Measurements from ENCODE around the gene GLT1D1.
"Not testable (repeated sequence)": the region's sequence is repeated elsewhere in the genome, so short reads cannot be mapped to it uniquely, and the experiment has no call there.

The GLT1D1 gene

DNA sequence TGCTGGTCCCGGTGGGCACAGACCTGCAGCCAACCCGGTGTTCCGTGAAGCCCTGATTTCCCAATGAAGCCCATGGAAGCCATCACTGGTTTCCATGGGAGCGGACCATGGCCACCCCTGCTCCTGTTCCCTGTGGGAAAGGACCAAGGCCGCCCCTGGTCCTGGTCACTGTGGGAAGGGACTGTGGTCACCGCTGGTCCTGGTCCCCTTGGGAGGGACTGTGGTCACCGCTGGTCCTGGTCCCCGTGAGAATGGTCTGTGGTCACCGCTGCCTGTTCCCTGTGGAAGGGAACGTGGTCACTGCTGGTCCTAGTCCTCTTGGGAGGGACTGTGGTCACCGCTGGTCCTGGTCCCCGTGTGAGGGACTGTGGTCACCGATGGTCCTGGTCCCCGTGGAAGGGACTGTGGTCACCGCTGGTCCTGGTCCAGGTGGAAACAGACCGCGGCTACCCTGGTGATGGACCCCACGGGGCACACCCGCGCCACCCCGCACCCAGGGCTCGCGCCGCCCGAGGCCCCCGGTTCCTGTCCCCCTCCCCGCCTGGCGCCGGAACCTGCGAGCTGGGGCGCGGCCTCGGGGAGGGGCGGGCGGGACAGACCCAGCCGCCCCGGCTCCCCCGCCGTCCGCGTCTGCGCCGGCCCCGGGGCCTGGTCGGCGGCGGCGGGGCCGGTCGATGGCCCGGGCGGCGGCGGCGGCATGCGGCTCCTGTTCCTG lies at the start of gene GLT1D1:
TSS of gene GLT1D1 (plus strand) at position 594 of the 715 bp plus-strand sequence. CDS start at position 698, 104 bp downstream.
- TF ChIP-seq EZH2 (IDR thresholded peaks at IDR 0.05) (no peak), POLR2AphosphoS5 (IDR thresholded peaks at IDR 0.05; ENCODE audit: borderline replicate concordance, low read depth, low read length) (no peak), FOXP2 (optimal IDR thresholded peaks at IDR 0.05; ENCODE audit: control extremely low read depth, extremely low read length, insufficient read depth) (no peak)
- H3K9ac ChIP-seq (ENCODE audit: insufficient read length) = no peak within 1 kb of the TSS
- H3K4me3 ChIP-seq = no peak within 1 kb of the TSS
- no peaks in the 10 kb centered on the region for H3K9me3 ChIP-seq (ENCODE audit: low read depth, low read length)
- no peaks in the 10 kb centered on the region for H3K36me3 ChIP-seq (ENCODE audit: insufficient read depth, low read length)
- DNase-seq (ENCODE audit: low read depth, low spot score) = no peak
- no peak within 1 kb of the TSS for H3K27ac ChIP-seq

DNA sequence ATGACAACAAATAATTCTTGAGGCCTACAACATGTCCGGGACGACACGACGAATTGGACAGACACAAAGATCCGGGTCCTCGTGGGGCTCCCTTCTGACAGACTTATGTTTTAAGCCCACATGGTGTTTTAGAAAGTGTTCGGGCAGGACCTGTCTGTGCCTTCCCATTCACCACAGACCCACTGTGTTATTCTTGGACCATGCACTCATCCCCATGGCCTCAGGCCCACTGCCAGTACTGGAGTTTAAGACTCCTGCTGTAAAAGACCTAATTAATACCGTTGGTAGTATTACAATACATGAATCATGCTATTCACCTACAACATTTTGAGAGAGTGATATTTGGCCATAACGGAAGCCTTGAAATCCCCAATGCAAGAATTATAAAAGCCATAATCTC lies 49.5 kb upstream of the GLT1D1 start:
- H3K9ac ChIP-seq (ENCODE audit: insufficient read length) = no peak overlapping the region
- TF ChIP-seq POLR2AphosphoS5 (IDR thresholded peaks at IDR 0.05; ENCODE audit: borderline replicate concordance, low read depth, low read length) (no peak), FOXP2 (optimal IDR thresholded peaks at IDR 0.05; ENCODE audit: control extremely low read depth, extremely low read length, insufficient read depth) (no peak), EZH2 (IDR thresholded peaks at IDR 0.05) (no peak)
- peaks cover 54% of the 10 kb centered on the region for H3K36me3 ChIP-seq (ENCODE audit: insufficient read depth, low read length)
- no peak for DNase-seq (ENCODE audit: low read depth, low spot score)
- H3K27ac ChIP-seq = no peak overlapping the region
- H3K9me3 ChIP-seq (ENCODE audit: low read depth, low read length) = no peaks in the 10 kb centered on the region
- no peak overlapping the region for H3K4me3 ChIP-seq

DNA sequence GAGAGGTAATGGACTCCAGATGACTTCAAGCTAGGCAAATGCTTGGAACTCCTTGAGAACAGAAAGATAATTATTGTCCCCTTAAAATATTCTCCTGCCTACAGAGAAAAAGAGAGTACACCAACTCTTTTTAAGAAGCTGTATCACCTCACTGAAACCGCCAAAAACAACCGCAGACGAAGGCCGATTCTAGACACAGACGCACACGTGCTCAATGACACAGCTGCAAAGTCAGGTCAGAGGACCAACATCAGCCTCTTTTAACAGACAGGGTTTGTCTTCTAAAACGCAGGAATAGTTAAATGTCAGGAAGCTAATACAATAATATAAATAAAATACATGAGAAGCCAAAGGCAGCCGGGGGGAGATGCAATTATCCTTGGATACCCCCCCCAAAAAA lies 48.5 kb upstream of the GLT1D1 start:
- H3K36me3 ChIP-seq (ENCODE audit: insufficient read depth, low read length) = peaks cover 51% of the 10 kb centered on the region
- no peak for DNase-seq (ENCODE audit: low read depth, low spot score)
- no peak overlapping the region for H3K27ac ChIP-seq
- no peak overlapping the region for H3K9ac ChIP-seq (ENCODE audit: insufficient read length)
- TF ChIP-seq POLR2AphosphoS5 (IDR thresholded peaks at IDR 0.05; ENCODE audit: borderline replicate concordance, low read depth, low read length) = no peak
- no peak for TF ChIP-seq FOXP2 (optimal IDR thresholded peaks at IDR 0.05; ENCODE audit: control extremely low read depth, extremely low read length, insufficient read depth)
- no peak for TF ChIP-seq EZH2 (IDR thresholded peaks at IDR 0.05)
- H3K9me3 ChIP-seq (ENCODE audit: low read depth, low read length) = no peaks in the 10 kb centered on the region
- H3K4me3 ChIP-seq = no peak overlapping the region

DNA sequence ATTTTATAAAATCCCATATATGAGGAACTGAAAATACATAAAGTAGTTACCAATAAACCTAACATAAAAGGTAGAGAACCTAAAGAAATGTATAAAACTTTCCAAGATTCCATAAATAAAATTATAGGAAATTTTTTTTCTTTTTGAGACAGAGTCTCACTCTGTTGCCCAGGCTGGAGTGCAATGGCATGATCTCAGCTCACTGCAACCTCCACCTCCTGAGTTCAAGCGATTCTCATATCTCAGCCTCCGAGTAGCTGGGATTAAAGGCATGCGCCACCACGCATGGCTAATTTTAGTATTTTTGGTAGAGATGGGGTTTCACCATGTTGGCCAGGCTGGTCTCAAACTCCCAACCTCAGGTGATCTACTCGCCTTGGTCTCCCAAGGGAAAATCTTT lies 47.9 kb upstream of the GLT1D1 start:
- H3K36me3 ChIP-seq (ENCODE audit: insufficient read depth, low read length) = peaks cover 47% of the 10 kb centered on the region
- H3K9me3 ChIP-seq (ENCODE audit: low read depth, low read length); DNase-seq (ENCODE audit: low read depth, low spot score); H3K9ac ChIP-seq (ENCODE audit: insufficient read length); H3K27ac ChIP-seq; H3K4me3 ChIP-seq: not testable (repeated sequence)

DNA sequence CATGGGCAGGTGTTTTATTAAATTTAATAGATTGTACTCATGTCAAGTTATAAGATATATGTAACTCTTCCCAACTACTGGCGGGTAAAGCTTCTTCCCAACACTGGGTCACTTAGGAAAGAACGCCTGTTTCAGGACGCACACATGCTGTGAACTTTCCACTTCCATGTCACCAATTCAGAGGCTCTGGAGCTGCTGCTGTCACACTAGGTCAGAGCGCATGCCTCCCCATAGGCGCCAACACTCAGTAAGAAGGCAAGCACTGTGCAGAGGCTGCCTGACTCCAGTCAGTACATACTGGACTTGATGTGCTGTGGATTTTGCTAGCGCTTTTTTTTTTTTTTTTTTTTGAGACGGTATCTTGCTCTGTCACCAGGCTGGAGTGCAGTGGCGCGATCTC lies 46.7 kb upstream of the GLT1D1 start:
- Histone ChIP-seq H3K27ac (no peak overlapping the region), H3K9me3 (ENCODE audit: low read depth, low read length) (no peaks in the 10 kb centered on the region), H3K4me3 (no peak overlapping the region), H3K9ac (ENCODE audit: insufficient read length) (no peak overlapping the region), H3K36me3 (ENCODE audit: insufficient read depth, low read length) (peaks cover 36% of the 10 kb centered on the region)
- no peak for DNase-seq (ENCODE audit: low read depth, low spot score)
- no peak for TF ChIP-seq POLR2AphosphoS5 (IDR thresholded peaks at IDR 0.05; ENCODE audit: borderline replicate concordance, low read depth, low read length)
- no peak for TF ChIP-seq EZH2 (IDR thresholded peaks at IDR 0.05)
- TF ChIP-seq FOXP2 (optimal IDR thresholded peaks at IDR 0.05; ENCODE audit: control extremely low read depth, extremely low read length, insufficient read depth) = no peak

DNA sequence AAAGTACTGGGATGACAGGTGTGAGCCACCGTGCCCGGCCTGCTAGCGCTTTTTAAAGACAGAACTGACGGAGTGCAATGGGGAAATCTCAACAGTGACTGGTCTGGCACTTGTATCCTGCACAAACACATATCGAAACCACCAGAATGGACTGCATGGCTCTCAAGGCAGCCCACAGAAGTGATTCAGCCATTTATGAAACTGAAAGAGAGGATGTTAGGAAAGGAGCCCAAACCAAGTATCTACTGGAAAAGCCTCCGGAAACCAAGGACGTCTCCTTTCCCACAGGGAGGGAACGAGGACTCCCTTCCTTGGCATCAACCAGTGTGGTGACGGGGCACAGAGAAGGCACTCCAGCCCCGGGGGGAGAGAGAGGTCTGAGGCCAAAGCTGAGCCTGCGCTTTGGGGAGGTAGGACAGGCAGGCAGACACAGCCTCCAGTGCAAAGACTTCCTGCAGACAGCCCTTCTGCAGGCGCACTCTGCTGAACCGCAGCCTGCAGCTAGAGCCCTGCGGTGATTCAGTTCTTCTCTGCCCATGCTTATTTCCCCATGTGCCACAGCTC lies 46.0 kb upstream of the GLT1D1 start:
- Histone ChIP-seq H3K9ac (ENCODE audit: insufficient read length) (no peak overlapping the region), H3K4me3 (no peak overlapping the region), H3K36me3 (ENCODE audit: insufficient read depth, low read length) (peaks cover 36% of the 10 kb centered on the region), H3K27ac (no peak overlapping the region), H3K9me3 (ENCODE audit: low read depth, low read length) (no peaks in the 10 kb centered on the region)
- no peak for DNase-seq (ENCODE audit: low read depth, low spot score)
- TF ChIP-seq EZH2 (IDR thresholded peaks at IDR 0.05) = no peak
- TF ChIP-seq POLR2AphosphoS5 (IDR thresholded peaks at IDR 0.05; ENCODE audit: borderline replicate concordance, low read depth, low read length) = no peak
- no peak for TF ChIP-seq FOXP2 (optimal IDR thresholded peaks at IDR 0.05; ENCODE audit: control extremely low read depth, extremely low read length, insufficient read depth)

DNA sequence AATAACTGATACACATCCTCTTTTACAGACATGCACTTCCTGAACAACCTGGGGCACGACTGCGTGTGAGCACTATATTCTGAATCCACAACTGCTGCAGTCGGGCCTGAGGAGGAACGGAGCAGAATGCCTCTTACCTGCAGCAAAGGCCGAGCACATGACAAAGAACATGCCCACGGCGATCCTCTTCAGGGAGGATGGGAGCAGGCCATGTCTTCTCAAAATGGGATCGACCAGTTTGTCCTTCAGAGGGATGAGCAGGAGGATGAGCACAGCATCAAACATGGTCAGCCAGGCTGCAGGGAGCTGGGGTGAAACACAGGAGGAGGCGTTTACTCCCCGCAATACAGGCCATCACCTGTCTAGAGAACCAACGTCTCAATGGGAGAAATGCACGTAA lies 44.6 kb upstream of the GLT1D1 start:
- peaks cover 41% of the 10 kb centered on the region for H3K36me3 ChIP-seq (ENCODE audit: insufficient read depth, low read length)

DNA sequence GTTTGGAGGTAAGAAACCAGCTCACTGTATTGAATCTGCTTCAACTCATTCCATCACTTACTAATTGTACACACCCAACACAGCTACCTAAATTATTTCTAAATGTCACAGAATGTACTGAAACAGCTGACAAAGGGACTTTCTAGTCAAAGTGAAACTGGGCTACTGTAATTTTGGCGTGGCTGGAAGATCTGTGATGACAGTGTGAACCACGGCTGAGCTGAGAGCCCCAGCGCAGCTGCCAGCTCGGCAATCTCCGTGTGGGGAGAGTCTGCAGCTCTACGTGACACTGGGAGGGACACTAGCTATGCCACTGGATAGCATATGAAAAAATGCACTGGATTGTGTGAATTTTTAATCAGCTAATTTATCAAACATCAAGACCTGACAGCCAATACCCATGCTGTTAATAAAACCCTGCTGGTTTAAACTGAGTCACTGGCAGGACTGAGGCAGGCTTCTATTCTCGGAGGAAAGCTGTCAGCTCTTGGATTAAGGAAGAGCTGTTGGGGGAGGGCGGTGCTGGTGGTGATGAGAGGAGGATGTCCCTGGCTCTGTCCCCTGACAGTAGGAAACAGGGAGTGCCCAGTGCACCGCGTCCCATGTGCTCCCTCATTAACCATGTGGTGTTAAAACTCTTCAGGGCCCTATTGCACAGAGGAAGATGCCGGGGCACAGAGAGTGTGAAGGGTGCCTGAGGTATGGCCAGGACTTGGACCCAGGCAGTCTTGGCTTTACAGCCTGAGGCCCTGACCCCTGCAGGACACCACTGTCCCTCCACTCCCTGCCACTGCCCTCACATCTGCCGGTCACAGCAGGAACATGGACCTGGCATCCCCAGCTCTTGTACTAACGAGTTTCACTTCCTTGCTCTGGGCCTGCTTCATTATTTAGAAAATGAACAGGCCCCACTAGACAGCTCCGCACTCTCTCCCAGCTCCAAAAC lies 42.8 kb upstream of the GLT1D1 start:
- peaks cover 37% of the 10 kb centered on the region for H3K36me3 ChIP-seq (ENCODE audit: insufficient read depth, low read length)
- no peak overlapping the region for H3K4me3 ChIP-seq
- H3K9ac ChIP-seq (ENCODE audit: insufficient read length) = no peak overlapping the region
- TF ChIP-seq EZH2 (IDR thresholded peaks at IDR 0.05) (no peak), FOXP2 (optimal IDR thresholded peaks at IDR 0.05; ENCODE audit: control extremely low read depth, extremely low read length, insufficient read depth) (no peak), POLR2AphosphoS5 (IDR thresholded peaks at IDR 0.05; ENCODE audit: borderline replicate concordance, low read depth, low read length) (no peak)
- no peaks in the 10 kb centered on the region for H3K9me3 ChIP-seq (ENCODE audit: low read depth, low read length)
- DNase-seq (ENCODE audit: low read depth, low spot score) = no peak
- H3K27ac ChIP-seq = no peak overlapping the region

More for the DNA sequence above, 44.6 kb upstream of the GLT1D1 start:
- no peaks in the 10 kb centered on the region for H3K9me3 ChIP-seq (ENCODE audit: low read depth, low read length)
- no peak for DNase-seq (ENCODE audit: low read depth, low spot score)
- H3K4me3 ChIP-seq = no peak overlapping the region
- H3K27ac ChIP-seq = no peak overlapping the region
- TF ChIP-seq EZH2 (IDR thresholded peaks at IDR 0.05) = no peak
- no peak for TF ChIP-seq POLR2AphosphoS5 (IDR thresholded peaks at IDR 0.05; ENCODE audit: borderline replicate concordance, low read depth, low read length)
- no peak for TF ChIP-seq FOXP2 (optimal IDR thresholded peaks at IDR 0.05; ENCODE audit: control extremely low read depth, extremely low read length, insufficient read depth)
- H3K9ac ChIP-seq (ENCODE audit: insufficient read length) = no peak overlapping the region

Data from SK-N-MC (cell line).